GM12892 (cell line): ENCODE results near the gene ROPN1B.

Experiments used
- POLR2A ChIP-seq: IDR thresholded peaks from 2 replicates; pipeline ENCODE4 v1.6.1; 2011; ENCODE audit warnings: low read depth, low read length, control low read depth
- POLR2AphosphoS5 ChIP-seq: IDR thresholded peaks from 2 replicates; pipeline ENCODE4 v1.6.1; 2011; ENCODE audit warnings: low read depth, low read length, control low read depth
- TAF1 ChIP-seq: IDR thresholded peaks from 2 replicates; pipeline ENCODE4 v1.6.1; 2011; ENCODE audit warnings: low read depth, mild to moderate bottlenecking, control low read depth, low read length, borderline replicate concordance

- TF ChIP-seq POLR2A (no peak), TAF1 (no peak), POLR2AphosphoS5 (no peak)
These were observed 63.0 kb downstream of the ROPN1B start for GRCh38 chr3:126031981-126032471.
